ENCODE results near the gene ENAM.
"Not testable (repeated sequence)": the region's sequence is repeated elsewhere in the genome, so short reads cannot be mapped to it uniquely, and the experiment has no call there.

The ENAM gene

DNA sequence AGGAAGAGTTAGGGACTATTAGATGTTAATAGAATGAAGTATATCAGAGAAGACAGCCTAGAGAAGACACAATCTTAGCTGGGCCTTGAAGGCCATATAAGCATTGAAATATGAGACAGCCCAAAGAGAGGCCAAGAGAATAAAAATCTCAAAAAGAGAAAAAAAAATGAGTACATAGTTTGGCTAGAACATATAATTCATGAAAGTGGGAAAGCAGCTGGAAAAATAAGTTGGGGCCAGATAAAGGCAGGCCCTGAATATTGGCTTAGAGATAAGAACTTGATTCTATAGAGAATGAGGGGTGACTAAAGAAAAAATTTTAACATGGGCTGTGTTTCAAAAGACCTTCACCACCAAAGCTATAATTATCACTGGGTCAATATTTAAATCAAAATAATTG is 52.4 kb downstream of the ENAM start:
- no peak for DNase-seq

DNA sequence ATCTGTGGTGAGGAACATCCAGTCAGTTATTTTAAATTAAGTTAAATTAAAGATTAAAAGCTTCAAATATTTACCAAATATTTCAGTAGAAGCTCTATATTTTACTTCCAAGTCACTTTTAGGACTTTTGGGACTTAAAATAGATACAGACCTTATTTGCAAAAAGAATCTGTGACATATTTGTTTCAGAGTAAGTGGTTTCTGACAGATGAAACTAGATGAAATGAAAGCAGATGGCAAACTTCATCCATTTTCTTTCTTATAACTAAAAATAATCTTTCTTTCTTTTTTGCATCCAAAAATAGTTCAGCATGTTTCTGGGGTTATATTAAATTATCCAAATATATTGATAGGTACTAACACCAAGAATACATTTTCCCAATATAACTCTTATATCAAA is 53.2 kb downstream of the ENAM start:
- DNase-seq, result no peak

DNA sequence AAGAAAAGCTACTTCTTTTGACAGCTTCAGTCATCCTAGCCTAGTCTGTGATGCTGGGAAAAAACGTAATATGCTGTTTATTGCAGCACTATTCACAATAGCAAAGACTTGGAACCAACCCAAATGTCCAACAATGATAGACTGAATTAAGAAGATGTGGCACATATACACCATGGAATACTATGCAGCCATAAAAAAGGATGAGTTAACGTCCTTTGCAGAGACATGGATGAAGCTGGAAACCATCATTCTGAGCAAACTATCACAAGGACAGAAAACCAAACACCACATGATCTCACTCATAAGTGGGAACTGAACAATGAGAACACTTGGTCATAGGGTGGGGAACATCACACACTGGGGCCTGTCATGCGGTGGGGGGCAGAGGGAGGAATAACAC is 53.6 kb downstream of the ENAM start:
- DNase-seq, result not testable (repeated sequence)

DNA sequence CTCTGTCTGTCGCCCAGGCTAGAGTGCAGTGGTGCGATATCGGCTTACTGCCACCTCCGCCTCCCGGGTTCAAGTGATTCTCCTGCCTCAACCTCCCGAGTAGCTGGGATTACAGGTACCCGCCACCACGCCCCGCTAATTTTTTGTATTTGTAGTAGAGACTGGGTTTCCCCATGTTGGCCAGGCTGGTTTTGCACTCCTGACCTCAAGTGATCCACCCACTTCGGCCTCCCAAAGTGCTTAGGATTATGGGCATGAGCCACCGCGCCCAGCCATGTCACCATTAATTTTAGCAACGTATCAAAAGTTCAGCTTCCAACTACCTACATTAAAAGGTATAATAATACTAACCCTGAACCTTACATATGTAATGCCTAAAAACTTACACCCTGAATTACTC is 58.8 kb downstream of the ENAM start:
- no peak for DNase-seq

DNA sequence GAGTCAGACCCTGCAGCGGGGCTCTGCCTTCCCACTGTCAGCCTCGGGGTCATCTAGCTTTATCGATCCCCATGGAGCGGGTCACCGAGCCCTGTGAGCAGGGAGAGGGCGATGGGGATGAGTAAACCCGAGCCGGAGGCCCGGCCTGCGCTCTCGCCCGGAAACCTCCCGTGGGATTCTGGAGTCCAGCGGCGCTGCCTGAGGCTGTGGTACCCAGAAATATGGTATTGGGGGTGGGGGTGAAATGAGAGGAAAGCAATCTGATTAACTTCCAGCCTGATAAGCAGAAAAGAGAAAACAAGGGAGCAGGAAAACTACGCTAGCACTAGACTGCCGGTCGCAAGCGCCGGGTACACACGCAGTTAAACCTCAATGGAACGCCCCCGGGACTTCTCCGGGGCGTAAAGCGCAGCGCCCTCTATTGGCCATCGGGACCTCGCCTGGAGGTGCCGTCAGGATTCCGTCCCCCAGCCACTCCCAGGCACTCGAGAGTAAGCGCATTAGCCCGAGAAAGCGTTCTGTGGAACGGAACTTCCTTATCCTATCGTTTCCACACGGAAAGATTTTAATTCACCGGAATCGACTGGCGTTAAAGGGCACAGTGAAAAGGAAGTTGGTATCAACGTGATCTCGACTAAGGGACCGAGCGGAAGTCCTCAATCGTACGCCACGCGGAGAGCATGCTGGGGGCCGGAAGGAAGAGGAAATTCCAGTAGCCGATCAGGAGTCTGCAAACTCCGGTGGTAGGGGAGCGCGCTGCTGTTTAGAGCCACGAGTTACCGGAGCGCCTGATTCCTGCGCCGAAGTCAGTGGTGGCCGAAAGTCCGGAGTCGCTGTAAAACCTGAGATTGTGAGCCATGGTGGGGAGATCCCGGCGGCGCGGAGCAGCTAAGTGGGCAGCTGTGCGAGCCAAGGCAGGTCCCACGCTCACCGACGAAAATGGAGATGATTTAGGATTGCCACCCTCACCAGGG is 59.6 kb downstream of the ENAM start, which contains the start of gene UTP3:
Gene UTP3 (plus strand): TSS at position 712 of the 974 bp plus-strand sequence. CDS start 146 bp downstream, at position 858.
- DNase-seq, result peak; percentile 100

DNA sequence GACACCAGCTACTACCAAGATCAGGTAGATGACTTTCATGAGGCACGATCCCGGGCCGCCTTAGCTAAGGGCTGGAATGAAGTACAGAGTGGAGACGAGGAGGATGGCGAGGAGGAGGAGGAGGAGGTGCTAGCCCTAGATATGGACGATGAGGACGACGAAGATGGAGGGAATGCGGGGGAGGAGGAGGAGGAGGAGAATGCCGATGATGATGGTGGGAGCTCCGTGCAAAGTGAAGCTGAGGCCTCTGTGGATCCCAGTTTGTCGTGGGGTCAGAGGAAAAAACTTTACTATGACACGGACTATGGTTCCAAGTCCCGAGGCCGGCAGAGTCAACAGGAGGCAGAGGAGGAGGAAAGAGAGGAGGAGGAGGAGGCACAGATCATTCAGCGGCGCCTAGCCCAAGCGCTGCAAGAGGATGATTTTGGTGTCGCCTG is 60.3 kb downstream of the ENAM start:
- no peak for DNase-seq

DNA sequence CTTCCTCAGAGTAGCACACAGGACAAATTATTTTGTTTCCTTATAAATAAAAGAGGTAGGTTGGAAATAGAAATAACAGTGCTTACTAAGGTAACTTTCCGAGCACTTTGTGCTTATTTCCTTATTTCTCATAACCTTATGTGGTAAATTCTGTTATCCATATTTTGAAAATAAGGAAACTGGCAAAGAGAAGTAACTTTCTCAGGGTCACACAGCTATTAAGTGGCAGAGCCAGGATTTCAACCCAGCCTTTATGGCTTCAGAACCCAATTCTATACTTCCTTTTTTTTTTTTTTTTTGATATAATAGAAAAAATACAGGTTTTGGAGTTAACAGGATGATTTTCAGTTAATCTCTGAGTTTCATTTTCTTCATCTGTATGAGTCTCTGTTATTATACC is 63.1 kb downstream of the ENAM start:
- no peak for DNase-seq

DNA sequence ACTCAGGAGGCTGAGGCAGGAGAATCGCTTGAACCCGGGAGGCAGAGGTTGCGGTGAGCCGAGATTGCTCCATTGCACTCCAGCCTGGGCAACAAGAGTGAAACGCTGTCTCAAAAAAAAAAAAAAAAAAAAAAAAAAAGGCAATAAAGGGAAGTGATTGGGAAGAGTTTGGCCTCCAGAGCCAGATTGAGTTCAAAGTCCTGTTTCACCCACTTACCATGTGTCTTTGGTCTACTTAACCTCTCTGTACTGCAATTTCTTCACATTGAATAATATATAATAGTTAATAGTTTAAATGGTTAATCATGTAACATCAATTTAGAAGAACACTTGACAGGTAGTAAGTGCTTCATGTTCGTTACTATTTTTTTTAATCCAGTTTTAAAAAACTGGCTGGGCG is 66.1 kb downstream of the ENAM start:
- not testable (repeated sequence) for DNase-seq

All from fibroblast of skin of right quadriceps (primary cell).